GM12892 (cell line): Measurements from ENCODE around the gene IL3.

Experiments used
- POLR2A ChIP-seq: IDR thresholded peaks from 2 replicates; pipeline ENCODE4 v1.6.1; 2011; ENCODE audit warnings: low read depth, low read length, control low read depth
- POLR2AphosphoS5 ChIP-seq: IDR thresholded peaks from 2 replicates; pipeline ENCODE4 v1.6.1; 2011; ENCODE audit warnings: low read depth, low read length, control low read depth

- no peak for TF ChIP-seq POLR2A
- TF ChIP-seq POLR2AphosphoS5: no peak
Observed at GRCh38 chr5:132082329-132083023, 22.0 kb downstream of the IL3 start.
